AG04449 (cell line): ENCODE measurements around the gene CIDEA.

Experiments used
- CTCF ChIA-PET: fragments of 350-600 bp; formaldehyde crosslinking; extraction: SDS; loops from one replicate; lab custom pipeline; 2021; ENCODE audit warnings: antibody characterized with exemption; lab: Yijun Ruan, JAX
- POLR2A ChIA-PET: fragments of 400-600, 350-600 bp; formaldehyde crosslinking; extraction: SDS; loops from one replicate; lab custom pipeline; 2020; ENCODE audit warnings: antibody characterized with exemption, inconsistent platforms; lab: Yijun Ruan, JAX
- DNase-seq: peaks from one replicate; pipeline ENCODE4 v3.0.0-alpha.2; 2010; ENCODE audit warnings: low read depth, low spot score
- H3K4me3 ChIP-seq: 2 replicates; pipeline ENCODE4 v1.5.1; 2011; ENCODE audit warnings: low read depth, mild to moderate bottlenecking, control low read depth, low read length
- CTCF ChIP-seq: IDR thresholded peaks from one replicate; pipeline ENCODE4 v1.5.1; 2011; ENCODE audit warnings: mild to moderate bottlenecking, moderate library complexity, low read length, control low read depth, inconsistent platforms; ENCODE audit not compliant: insufficient read depth; ENCODE audit errors: missing control alignments

CIDEA gene

GRCh38 chr18:12302391-12303147, 48.4 kb downstream of the CIDEA start:
- no peak overlapping the region for H3K4me3 ChIP-seq
- DNase-seq = no peak
- CTCF ChIA-PET = interaction anchor here (0.9 to 3.1 kb wide), 2 partner anchors 13 to 14 kb away, joined by 3 to 10 read pairs; no protein-coding TSS in a partner anchor
- POLR2A ChIA-PET = interaction anchor here (1.2 kb wide), 1 partner anchor 24 kb away, joined by 4 read pairs; no protein-coding TSS in a partner anchor
- TF ChIP-seq CTCF = no peak

GRCh38 chr18:12304351-12305210, 50.4 kb downstream of the CIDEA start:
- POLR2A ChIA-PET = interaction anchor here (1.7 kb wide), 1 partner anchor 17 kb away, joined by 7 read pairs; no protein-coding TSS in a partner anchor
- CTCF ChIA-PET = interaction anchor here (3.7 kb wide), 1 partner anchor 8 kb away, joined by 18 read pairs; no protein-coding TSS in a partner anchor
- no peak overlapping the region for H3K4me3 ChIP-seq
- no peak for DNase-seq
- TF ChIP-seq CTCF = no peak

- no peak for DNase-seq
- no peak overlapping the region for H3K4me3 ChIP-seq
- ChIA-PET POLR2A (interaction anchor here (0.8 to 1.7 kb wide), 2 partner anchors 9 to 17 kb away, joined by 3 to 7 read pairs; no protein-coding TSS in a partner anchor), CTCF (interaction anchor here (3.7 to 6.4 kb wide), 2 partner anchors 8 to 33 kb away, joined by 18 to 39 read pairs; no protein-coding TSS in a partner anchor)
- no peak for TF ChIP-seq CTCF
Observed at GRCh38 chr18:12305211-12305610, 51.0 kb downstream of the CIDEA start.

- ChIA-PET POLR2A (interaction anchor here (0.8 to 6.0 kb wide), 3 partner anchors 9 to 18 kb away, joined by 3 to 60 read pairs (median 7); no protein-coding TSS in a partner anchor), CTCF (interaction anchor here (0.9 to 6.4 kb wide), 5 partner anchors 9 to 34 kb away, joined by 3 to 39 read pairs (median 11); no protein-coding TSS in a partner anchor)
- no peak for TF ChIP-seq CTCF
- DNase-seq = no peak
- peak overlapping the region; percentile 93 for H3K4me3 ChIP-seq
Observed at GRCh38 chr18:12305930-12306629, 51.9 kb downstream of the CIDEA start.

GRCh38 chr18:12306752-12307700, 52.9 kb downstream of the CIDEA start:
- no peak for DNase-seq
- CTCF ChIA-PET = interaction anchor here (0.6 to 6.4 kb wide), 11 partner anchors 8 to 35 kb away, joined by 3 to 39 read pairs (median 5); no protein-coding TSS in a partner anchor
- POLR2A ChIA-PET = interaction anchor here (0.6 to 6.0 kb wide), 12 partner anchors 10 to 70 kb away, joined by 3 to 69 read pairs (median 7); partner anchors contain the start of gene AFG3L2
- H3K4me3 ChIP-seq = peak overlapping the region; percentile 93
- TF ChIP-seq CTCF = peak; percentile 41
